Gastroesophageal sphincter (tissue), 4 donors: ENCODE data around the gene CPSF7. TPM values are rescaled to one million over a fixed set of nuclear protein-coding genes. Genes with fewer than 3 reads are reported as not detected.

Experiments used
- ATAC-seq: fragments of 150-250 bp; one replicate; pipeline ENCODE4 v1.9.1; 2016; ENCODE audit warnings: mild to moderate bottlenecking, moderate library complexity
- H3K27ac ChIP-seq, 4 donors: fragments of 200-600 bp; sonication (generic) in 3 of 4; 1 replicate in 3 of 4; 2 replicates in 1 of 4; pipeline ENCODE4 v1.5.1; 2016 to 2019
- H3K27me3 ChIP-seq: fragments of 200-600 bp; sonication (generic); one replicate; pipeline ENCODE4 v1.5.1; 2019
- H3K36me3 ChIP-seq, 2 donors: fragments of 200-600 bp; sonication (generic); one replicate each; pipeline ENCODE4 v1.5.1; 2019; ENCODE audit warnings: control low read depth in 1 of 2
- H3K4me1 ChIP-seq, 3 donors: fragments of 200-600 bp; sonication (generic); 1 replicate in 2 of 3; 2 replicates in 1 of 3; pipeline ENCODE4 v1.5.1; 2016 to 2019; ENCODE audit warnings: control low read depth in 2 of 3
- H3K4me3 ChIP-seq, 2 donors: fragments of 200-600 bp; sonication (generic); one replicate each; pipeline ENCODE4 v1.5.1; 2019; ENCODE audit warnings: mild to moderate bottlenecking in 1 of 2, moderate library complexity in 1 of 2
- H3K9me3 ChIP-seq, 3 donors: fragments of 200-600 bp; sonication (generic); one replicate each; pipeline ENCODE4 v1.5.1; 2017 to 2019; ENCODE audit warnings: control low read depth in 2 of 3
- EP300 ChIP-seq: sonication (generic); formaldehyde crosslinking; IDR thresholded peaks from one replicate; pipeline ENCODE4 v1.6.1; 2017; ENCODE audit warnings: antibody characterized with exemption, mild to moderate bottlenecking
- POLR2A ChIP-seq, 2 donors: fragments of 450-650 bp; IDR thresholded peaks; one replicate each; pipeline ENCODE4 v1.6.1; 2017; ENCODE audit warnings: antibody characterized with exemption in 2 of 2, mild to moderate bottlenecking in 2 of 2, moderate library complexity in 1 of 2
- POLR2AphosphoS5 ChIP-seq: sonication (generic); formaldehyde crosslinking; IDR thresholded peaks from one replicate; pipeline ENCODE4 v1.6.1; 2017; ENCODE audit warnings: antibody characterized with exemption
- WGBS, 2 donors: methylation state at CpG; one replicate each; pipeline ENCODE4 v1.1.5; 2018; ENCODE audit warnings: low coverage in 1 of 2; 5-methylcytosine and 5-hydroxymethylcytosine counted together
- total RNA-seq, 4 donors: library from RNA; depleted of rRNA; stranded (reverse); fragments of >200 nt; gene quantifications; one replicate each; pipeline ENCODE4 v1.1.0, GENCODE V29; 2016
- TF ChIP-seq, protein P1 (sequence below), 4 experiments: fragments of 200-600 bp in 2 of 4; fragments of 450-650 bp in 2 of 4; sonication (generic) in 1 of 4; IDR thresholded peaks; one replicate each; pipeline ENCODE4 v1.5.1; 2017 to 2019; ENCODE audit warnings: antibody characterized with exemption in 4 of 4, mild to moderate bottlenecking in 2 of 4, moderate library complexity in 2 of 4

CPSF7 gene
- total RNA-seq, 4 donors from 2014 or later = 36.6 to 50.4 (median 43.7) TPM

GRCh38 chr11:61425367-61426131, 4.2 kb downstream of the CPSF7 start:
- peaks cover 4 to 80% of the 10 kb centered on the region in 2 donors for H3K36me3 ChIP-seq
- peaks cover 1 to 76% (median 4%) of the 10 kb centered on the region in 3 donors for H3K4me1 ChIP-seq
- no peaks in the 10 kb centered on the region for H3K9me3 ChIP-seq
- H3K27me3 ChIP-seq = no peaks in the 10 kb centered on the region
- ATAC-seq = no peak
- TF ChIP-seq POLR2A (IDR thresholded peaks at IDR 0.05) = no peak
- TF ChIP-seq EP300 = no peak
- TF ChIP-seq, protein P1, sequence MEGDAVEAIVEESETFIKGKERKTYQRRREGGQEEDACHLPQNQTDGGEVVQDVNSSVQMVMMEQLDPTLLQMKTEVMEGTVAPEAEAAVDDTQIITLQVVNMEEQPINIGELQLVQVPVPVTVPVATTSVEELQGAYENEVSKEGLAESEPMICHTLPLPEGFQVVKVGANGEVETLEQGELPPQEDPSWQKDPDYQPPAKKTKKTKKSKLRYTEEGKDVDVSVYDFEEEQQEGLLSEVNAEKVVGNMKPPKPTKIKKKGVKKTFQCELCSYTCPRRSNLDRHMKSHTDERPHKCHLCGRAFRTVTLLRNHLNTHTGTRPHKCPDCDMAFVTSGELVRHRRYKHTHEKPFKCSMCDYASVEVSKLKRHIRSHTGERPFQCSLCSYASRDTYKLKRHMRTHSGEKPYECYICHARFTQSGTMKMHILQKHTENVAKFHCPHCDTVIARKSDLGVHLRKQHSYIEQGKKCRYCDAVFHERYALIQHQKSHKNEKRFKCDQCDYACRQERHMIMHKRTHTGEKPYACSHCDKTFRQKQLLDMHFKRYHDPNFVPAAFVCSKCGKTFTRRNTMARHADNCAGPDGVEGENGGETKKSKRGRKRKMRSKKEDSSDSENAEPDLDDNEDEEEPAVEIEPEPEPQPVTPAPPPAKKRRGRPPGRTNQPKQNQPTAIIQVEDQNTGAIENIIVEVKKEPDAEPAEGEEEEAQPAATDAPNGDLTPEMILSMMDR (IDR thresholded peaks at IDR 0.05) = no peak
- TF ChIP-seq POLR2AphosphoS5 = no peak
- H3K4me3 ChIP-seq = no peak overlapping the region
- 90 to 100% methylated on average over 1 of the region's 1 CpG for WGBS, 2 donors
- H3K27ac ChIP-seq = no peak overlapping the region

- Histone ChIP-seq H3K27ac (no peak overlapping the region), H3K36me3 (peaks cover 4 to 97% of the 10 kb centered on the region in 2 donors), H3K27me3 (no peaks in the 10 kb centered on the region), H3K4me1 (peaks cover 0 to 69% (median 0%) of the 10 kb centered on the region in 3 donors), H3K4me3 (no peak overlapping the region), H3K9me3 (no peaks in the 10 kb centered on the region)
- WGBS, 2 donors = 74 to 85% methylated on average over 3 of the region's 3 CpGs
- no peak for ATAC-seq
- TF ChIP-seq, protein P1 (IDR thresholded peaks at IDR 0.05) = no peak
- TF ChIP-seq POLR2A (IDR thresholded peaks at IDR 0.05) (no peak), EP300 (no peak), POLR2AphosphoS5 (no peak)
Observed at GRCh38 chr11:61422226-61422625, 7.5 kb downstream of the CPSF7 start.

DNA sequence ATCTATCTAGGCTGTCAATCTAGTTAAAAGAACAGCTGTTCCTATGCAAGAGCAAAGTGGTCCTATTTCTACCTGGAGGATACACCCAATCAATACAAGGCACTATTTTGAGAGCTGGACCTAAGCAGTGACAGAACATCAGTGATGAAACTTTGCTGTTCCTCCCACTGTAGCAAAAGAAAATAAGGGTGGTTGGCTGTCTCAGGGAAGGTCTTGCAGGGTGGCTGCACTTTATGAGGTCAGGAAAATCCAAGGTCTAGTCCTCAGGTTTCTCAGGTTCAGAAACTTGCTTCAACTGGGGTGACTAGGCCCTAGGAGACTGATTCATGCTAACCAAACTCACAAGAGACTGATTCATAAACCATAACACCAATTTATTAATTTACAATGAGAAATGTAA, 11.6 kb downstream of the CPSF7 start:
- ATAC-seq = no peak
- Histone ChIP-seq H3K36me3 (peaks cover 0 to 97% of the 10 kb centered on the region in 2 donors), H3K4me3 (no peak overlapping the region), H3K4me1 (peaks cover 0 to 33% (median 0%) of the 10 kb centered on the region in 3 donors), H3K27ac (no peak overlapping the region), H3K9me3 (no peaks in the 10 kb centered on the region), H3K27me3 (no peaks in the 10 kb centered on the region)
- TF ChIP-seq EP300 (no peak), POLR2A (IDR thresholded peaks at IDR 0.05) (no peak), POLR2AphosphoS5 (no peak)
- TF ChIP-seq, protein P1 (IDR thresholded peaks at IDR 0.05) = no peak

GRCh38 chr11:61417670-61418069, 12.1 kb downstream of the CPSF7 start:
- Histone ChIP-seq H3K36me3 (peaks cover 0 to 100% of the 10 kb centered on the region in 2 donors), H3K4me3 (no peak overlapping the region), H3K9me3 (no peaks in the 10 kb centered on the region), H3K4me1 (peaks cover 0 to 31% (median 0%) of the 10 kb centered on the region in 3 donors), H3K27ac (peak overlapping the region in 1 of 4 donors; percentile 17), H3K27me3 (no peaks in the 10 kb centered on the region)
- TF ChIP-seq POLR2A (IDR thresholded peaks at IDR 0.05) (no peak), POLR2AphosphoS5 (no peak), EP300 (no peak)
- TF ChIP-seq, protein P1 (IDR thresholded peaks at IDR 0.05) = no peak
- 20 to 41% methylated on average over 1 to 2 of the region's 2 CpGs for WGBS, 2 donors
- ATAC-seq = no peak

- Histone ChIP-seq H3K27ac (peak overlapping the region in 1 of 4 donors; percentile 17), H3K4me3 (no peak overlapping the region), H3K36me3 (peaks cover 0 to 100% of the 10 kb centered on the region in 2 donors), H3K4me1 (peaks cover 0 to 24% (median 0%) of the 10 kb centered on the region in 3 donors), H3K9me3 (no peaks in the 10 kb centered on the region), H3K27me3 (no peaks in the 10 kb centered on the region)
- ATAC-seq = no peak
- TF ChIP-seq, protein P1 (IDR thresholded peaks at IDR 0.05) = no peak
- TF ChIP-seq POLR2A (IDR thresholded peaks at IDR 0.05) = no peak
- no peak for TF ChIP-seq POLR2AphosphoS5
- TF ChIP-seq EP300 = no peak
- 57 to 65% methylated on average over 2 to 3 of the region's 3 CpGs for WGBS, 2 donors
Observed at GRCh38 chr11:61416941-61417340, 12.8 kb downstream of the CPSF7 start.
